K562 (cell line): ENCODE results near the gene NFKB2.

Experiments used
- CBFA2T2 ChIP-seq: fragments of 450-650 bp; conservative IDR thresholded peaks from 2 replicates; pipeline ENCODE4 v1.6.1; 2017; ENCODE audit warnings: mild to moderate bottlenecking
- NR1H2 ChIP-seq: sonication (generic); formaldehyde crosslinking; IDR thresholded peaks from 2 replicates; pipeline ENCODE4 v1.4.0; 2020; ENCODE audit warnings: mild to moderate bottlenecking, missing genetic modification reagents
- SP1 ChIP-seq: sonication (generic); formaldehyde crosslinking; IDR thresholded peaks from 2 replicates; pipeline ENCODE4 v1.8.1; 2022; ENCODE audit warnings: mild to moderate bottlenecking, missing genetic modification reagents
- TCF7 ChIP-seq: sonication (generic); IDR thresholded peaks from 2 replicates; pipeline ENCODE4 v1.6.1; 2016; ENCODE audit warnings: antibody characterized with exemption, borderline replicate concordance
- ZFP1 ChIP-seq: fragments of 450-650 bp; formaldehyde crosslinking; IDR thresholded peaks from 2 replicates; pipeline ENCODE4 v1.4.0; 2020; ENCODE audit warnings: mild to moderate bottlenecking, mixed read lengths
- ZNF316 ChIP-seq: fragments of 450-650 bp; IDR thresholded peaks from 2 replicates; pipeline ENCODE4 v1.6.1; 2016
- ZNF592 ChIP-seq: fragments of 450-650 bp; IDR thresholded peaks from 2 replicates; pipeline ENCODE4 v1.6.1; 2017; ENCODE audit warnings: antibody characterized with exemption, mild to moderate bottlenecking
- ZNF717 ChIP-seq: fragments of 250-450 bp; sonication (Bioruptor Pico); IDR thresholded peaks from 2 replicates; pipeline ENCODE4 v1.5.0; 2021

GRCh38 chr10:102419269-102420180 lies 24.0 kb downstream of the NFKB2 start:
- TF ChIP-seq CBFA2T2, result no peak
- TF ChIP-seq ZFP1 (CRISPR knock-in tag), result no peak
- TF ChIP-seq SP1, result peak; percentile 21; the same call in 1 of the 2 replicates
- TF ChIP-seq ZNF717, result no peak
- no peak for TF ChIP-seq ZNF592
- TF ChIP-seq TCF7, result no peak
- TF ChIP-seq ZNF316, result no peak
- no peak for TF ChIP-seq NR1H2 (CRISPR knock-in tag)
